ENCODE results near the gene RBMS1. TPM values are rescaled to one million over a fixed set of nuclear protein-coding genes. Genes with fewer than 3 reads are reported as not detected.
A peak's percentile ranks its signal among the peaks of the same experiment; 100 is the strongest.

The RBMS1 gene
- total and polyA plus RNA-seq, 2 of the 13 experiments (the other 11 are each of a cell fraction or from before 2014, with no cell fraction given): 55.5 to 110 TPM

- no peak for TF ChIP-seq ZBTB37 (CRISPR knock-in tag; IDR thresholded peaks at IDR 0.05)
- TF ChIP-seq MLX (CRISPR knock-in tag; IDR thresholded peaks at IDR 0.05): no peak
- peak; percentile 69; the same call in 1 of the 2 replicates for TF ChIP-seq CHCHD3 (CRISPR knock-in tag; IDR thresholded peaks at IDR 0.05)
- no peak for TF ChIP-seq RELA (CRISPR knock-in tag; IDR thresholded peaks at IDR 0.05)
- peak; percentile 69 for TF ChIP-seq GFI1 (CRISPR knock-in tag; IDR thresholded peaks at IDR 0.05; ENCODE audit: borderline replicate concordance)
- 0 out of 2 replicates have a peak, but pooled peaks have one; percentile 24 for TF ChIP-seq ZSCAN25 (CRISPR knock-in tag; IDR thresholded peaks at IDR 0.05)
- peak; percentile 84; the same call in 1 of the 2 replicates for TF ChIP-seq ZNF576 (CRISPR knock-in tag; IDR thresholded peaks at IDR 0.05)
- peak; percentile 86 for TF ChIP-seq UBTF (CRISPR knock-in tag; IDR thresholded peaks at IDR 0.05)
- TF ChIP-seq ZNF251 (CRISPR knock-in tag; IDR thresholded peaks at IDR 0.05): 0 out of 2 replicates have a peak, but pooled peaks have one; percentile 56
- no peak for TF ChIP-seq GMEB2 (CRISPR knock-in tag; IDR thresholded peaks at IDR 0.05; ENCODE audit: low read depth)
- no peak for TF ChIP-seq RERE (CRISPR knock-in tag; IDR thresholded peaks at IDR 0.05; ENCODE audit: low read depth)
- TF ChIP-seq ZNF629 (CRISPR knock-in tag; conservative IDR thresholded peaks at IDR 0.05): no peak
- TF ChIP-seq SALL1 (CRISPR knock-in tag; IDR thresholded peaks at IDR 0.05): peak; percentile 85
- 0 out of 2 replicates have a peak, but pooled peaks have one; percentile 38 for TF ChIP-seq ZNF512 (CRISPR knock-in tag; IDR thresholded peaks at IDR 0.05)
Observed at GRCh38 chr2:160269803-160270570, 223.6 kb downstream of the RBMS1 start (continued).

Measured in HepG2 (cell line).